Erythroblast (primary cell): ENCODE data around the gene NQO2.

ENCODE experiments used
- DNase-seq, 2 experiments: peaks; one replicate each; lab custom pipeline; 2025; lab: John Stamatoyannopoulos, UW
- GATA1 ChIP-seq: IDR thresholded peaks from 2 replicates; pipeline ENCODE4 v1.6.1; 2011; ENCODE audit warnings: low read depth, mild to moderate bottlenecking, control low read depth, low read length, moderate library complexity
- POLR2A ChIP-seq: IDR thresholded peaks from 2 replicates; pipeline ENCODE4 v1.6.1; 2011; ENCODE audit warnings: mild to moderate bottlenecking, low read length

The NQO2 gene, protein sequence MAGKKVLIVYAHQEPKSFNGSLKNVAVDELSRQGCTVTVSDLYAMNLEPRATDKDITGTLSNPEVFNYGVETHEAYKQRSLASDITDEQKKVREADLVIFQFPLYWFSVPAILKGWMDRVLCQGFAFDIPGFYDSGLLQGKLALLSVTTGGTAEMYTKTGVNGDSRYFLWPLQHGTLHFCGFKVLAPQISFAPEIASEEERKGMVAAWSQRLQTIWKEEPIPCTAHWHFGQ

DNA sequence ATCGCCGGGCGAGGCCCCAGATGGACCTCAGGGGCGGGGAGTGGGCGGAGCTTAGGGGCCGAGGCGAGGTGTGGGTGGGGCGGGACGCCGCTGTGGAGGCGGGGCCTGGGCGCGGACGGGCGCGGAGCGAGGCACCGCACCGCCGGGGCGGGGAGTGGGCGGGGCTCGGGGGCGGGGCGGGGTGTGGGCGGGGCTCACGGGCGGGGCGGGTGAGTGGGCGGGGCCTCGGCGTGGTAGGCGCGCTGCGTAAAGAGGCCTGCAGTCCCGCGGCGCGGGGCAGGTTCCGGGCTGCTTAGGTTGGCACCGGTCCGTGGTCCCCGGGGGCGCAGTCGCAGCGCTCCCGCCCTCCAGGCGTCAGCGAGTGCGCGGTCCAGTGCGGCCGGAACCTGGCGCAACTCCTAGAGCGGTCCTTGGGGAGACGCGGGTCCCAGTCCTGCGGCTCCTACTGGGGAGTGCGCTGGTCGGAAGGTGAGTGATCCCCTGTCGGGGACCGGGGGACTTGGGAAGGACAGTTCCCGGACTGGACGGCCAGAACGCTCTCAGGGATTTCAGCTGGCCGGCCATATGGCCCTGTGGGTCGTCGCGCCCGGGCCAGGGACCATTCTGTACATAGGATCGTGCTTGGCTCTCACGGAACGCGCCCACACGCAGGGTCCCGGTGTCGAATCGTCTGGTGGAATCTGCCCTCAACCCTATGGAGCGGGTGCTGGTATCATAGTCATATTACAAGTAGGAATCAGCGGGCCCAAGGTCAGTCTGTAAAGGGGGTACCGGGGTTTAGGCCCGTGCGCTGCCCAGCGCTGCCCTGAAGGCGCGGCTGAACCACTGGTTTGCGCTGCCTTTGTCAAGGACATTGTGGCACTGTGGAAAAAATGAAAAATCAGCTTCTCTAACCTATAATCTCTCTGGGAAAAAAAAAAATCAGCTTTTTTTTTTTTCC is at the start of gene NQO2:
Gene NQO2, plus strand, starts transcription at position 277 of the 940 bp plus-strand sequence. CDS start 6,659 bp downstream, outside the sequence.
- TF ChIP-seq GATA1 = no peak
- peak; percentile 86 for TF ChIP-seq POLR2A
- peak; percentile 95 to 96 for DNase-seq

DNA sequence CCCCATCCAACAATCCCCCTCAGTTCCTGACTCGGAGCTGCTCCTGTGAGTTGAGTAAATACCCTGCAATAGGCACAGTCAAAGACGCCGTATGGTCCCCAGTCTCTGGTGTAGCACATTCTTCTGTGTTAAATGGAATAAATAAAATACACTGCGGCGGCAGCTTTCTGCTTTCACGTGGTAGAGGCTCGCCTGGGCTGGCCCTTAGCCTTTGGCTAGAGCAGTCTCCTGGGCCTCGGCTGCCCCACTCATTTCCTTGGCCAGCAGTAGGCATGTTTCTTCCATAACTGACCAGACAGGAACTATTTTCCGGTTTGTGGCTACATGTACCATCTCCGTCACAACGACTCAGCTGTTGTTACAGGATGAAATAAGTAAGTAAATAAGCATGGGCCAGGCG is 49.0 kb upstream of the NQO2 start:
- no peak for DNase-seq
- TF ChIP-seq GATA1 = no peak
- no peak for TF ChIP-seq POLR2A

DNA sequence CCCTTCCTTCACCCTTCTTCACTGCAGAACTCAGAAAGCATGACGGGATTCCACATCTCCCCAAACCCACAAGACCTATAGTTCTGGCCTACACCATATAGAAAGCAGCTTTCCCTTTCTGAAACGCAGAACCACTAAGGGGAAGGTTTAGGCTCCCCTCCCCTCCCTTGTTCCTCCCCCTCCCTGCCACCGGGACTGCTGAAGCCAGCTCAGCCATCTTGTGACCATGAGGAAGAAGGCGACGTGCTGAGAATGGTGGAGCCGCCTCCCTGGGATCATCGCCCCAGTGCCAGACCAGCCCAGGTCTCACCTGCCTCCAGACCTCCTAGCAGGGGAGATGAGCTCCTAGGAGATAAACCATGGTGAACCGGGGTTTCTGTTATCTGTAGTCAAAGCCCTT is 48.0 kb upstream of the NQO2 start:
- TF ChIP-seq GATA1 (no peak), POLR2A (no peak)
- DNase-seq = no peak

DNA sequence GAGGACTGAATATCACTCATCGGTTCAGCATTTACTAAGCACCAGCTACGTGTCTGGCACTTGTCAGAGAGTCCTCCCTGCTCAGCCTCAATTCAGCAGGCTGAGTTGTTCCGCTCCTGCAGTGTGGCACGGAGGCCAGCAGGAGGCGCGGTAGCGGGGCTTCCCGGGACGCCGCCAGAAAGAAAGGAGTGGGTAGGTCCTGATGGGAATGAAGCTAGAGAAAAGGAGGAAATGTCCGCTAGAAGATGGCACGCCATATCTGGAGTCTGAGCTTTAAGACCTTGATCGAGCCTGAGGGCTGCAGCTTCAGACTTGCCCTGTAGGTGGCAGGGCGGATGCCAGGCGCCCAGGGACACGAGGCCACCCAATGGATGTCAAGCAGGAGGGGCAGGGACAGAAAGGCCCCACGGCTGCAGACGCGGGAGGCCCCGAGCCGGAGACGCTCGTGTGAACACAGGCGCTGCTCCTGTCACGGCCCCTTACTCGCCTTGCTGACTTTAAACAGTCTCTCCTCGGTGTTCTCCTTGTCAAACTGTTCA is 47.1 kb upstream of the NQO2 start:
- no peak for TF ChIP-seq GATA1
- TF ChIP-seq POLR2A = no peak
- DNase-seq = peak; percentile 84 to 86

DNA sequence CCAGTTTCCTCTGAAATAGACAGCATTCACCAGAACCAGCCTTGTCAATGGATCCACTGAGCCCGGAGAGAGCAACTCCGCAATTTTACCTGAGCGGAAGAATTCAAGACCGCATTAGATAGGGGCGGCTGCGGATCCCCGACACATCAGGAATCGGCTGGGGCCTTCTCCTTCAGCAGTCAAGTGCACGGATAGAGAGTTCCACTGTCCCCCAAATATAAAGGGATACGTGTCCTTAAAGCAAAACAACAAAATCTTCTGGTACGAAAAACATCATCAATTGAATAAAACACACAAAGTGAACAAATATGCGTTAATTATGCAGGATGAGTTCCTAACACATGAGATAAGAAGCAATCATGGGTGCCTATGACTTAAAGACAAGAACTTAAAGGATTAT is 46.6 kb upstream of the NQO2 start:
- no peak for DNase-seq
- TF ChIP-seq GATA1 (no peak), POLR2A (no peak)

DNA sequence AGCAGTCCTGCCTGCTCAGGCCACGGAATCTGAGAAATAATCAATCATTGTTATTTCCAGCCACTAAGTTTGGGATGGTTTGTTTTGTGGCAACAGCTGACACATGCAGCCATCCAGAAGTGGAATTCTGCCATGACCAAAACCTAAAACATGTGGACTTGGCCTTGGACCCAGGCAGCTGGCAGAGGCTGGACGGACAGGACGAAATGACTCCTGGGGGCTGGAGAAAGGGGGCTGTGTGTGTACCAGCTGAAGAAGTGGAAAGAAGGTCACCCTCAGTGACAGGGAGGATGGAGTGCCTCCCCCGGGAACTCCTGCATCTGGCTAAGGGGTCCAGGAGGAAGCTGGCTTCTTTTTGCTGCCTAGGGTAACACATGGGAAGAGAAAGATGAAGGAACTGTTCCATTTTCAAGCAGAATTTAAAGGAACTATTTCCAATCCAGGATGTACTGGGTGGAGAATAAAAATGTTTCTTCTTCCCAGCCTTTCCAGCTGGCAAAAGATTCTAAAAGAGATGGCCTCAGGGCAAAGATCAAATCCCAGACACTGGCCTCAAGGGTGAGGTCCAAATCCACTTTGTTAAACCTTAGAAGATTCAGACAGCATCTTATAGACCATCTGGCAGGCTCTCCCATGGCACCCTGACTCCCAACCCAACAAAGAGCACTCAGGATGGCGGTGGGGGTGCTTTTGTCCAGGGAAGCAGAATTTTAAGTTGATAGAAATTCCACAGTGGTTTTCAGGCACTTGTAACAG is 42.6 kb upstream of the NQO2 start:
- no peak for DNase-seq

DNA sequence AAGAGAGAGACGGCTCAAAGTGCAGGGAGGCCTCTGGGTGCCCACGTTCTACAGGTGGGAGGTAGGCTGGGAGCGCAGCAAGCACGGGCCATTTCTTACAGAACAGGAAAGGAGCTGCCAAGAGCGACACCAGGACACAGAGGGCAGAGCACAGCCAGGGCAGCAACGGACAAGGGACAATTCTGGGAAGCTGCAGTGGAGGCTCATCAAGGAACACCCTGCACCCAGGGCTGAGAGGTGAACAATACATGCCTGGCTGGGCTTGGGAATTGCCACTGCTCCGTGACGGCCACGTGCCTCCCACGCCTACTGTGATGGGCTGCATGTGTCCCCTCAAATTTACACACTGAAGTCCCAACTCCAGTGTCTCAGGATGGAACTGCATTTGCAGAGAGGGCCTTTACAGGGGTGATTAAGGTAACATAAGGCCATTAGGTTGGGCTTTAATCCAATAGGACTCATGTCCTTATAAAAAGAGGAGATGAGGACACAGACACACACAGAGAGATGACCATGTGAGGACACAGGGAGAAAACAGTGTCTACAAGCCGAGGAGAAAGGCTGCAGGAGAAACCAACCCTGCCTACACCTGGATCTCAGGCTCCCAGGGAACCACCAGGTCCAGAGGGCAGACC is 41.9 kb upstream of the NQO2 start:
- no peak for DNase-seq
- TF ChIP-seq GATA1 (no peak), POLR2A (no peak)

More for the DNA sequence above, 42.6 kb upstream of the NQO2 start:
- TF ChIP-seq GATA1 = no peak
- no peak for TF ChIP-seq POLR2A

DNA sequence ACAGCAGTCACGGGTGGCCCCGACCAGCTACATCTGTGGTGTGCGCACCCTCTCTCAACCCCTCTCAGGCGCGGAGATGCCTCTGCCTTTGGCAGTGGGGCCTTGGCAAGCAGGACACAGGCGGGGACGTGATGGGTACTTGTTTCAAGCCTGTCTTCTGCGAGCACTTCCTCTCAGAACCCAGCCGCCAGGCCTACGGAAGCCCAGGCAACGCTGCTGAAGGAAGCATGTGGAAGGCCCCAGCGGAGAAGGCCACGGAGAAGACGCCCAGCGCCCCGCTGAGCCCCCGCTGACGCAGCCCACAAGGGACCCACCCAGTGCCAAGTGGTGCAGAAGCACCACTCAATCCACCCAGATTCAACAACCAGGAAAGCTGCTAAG is 41.4 kb upstream of the NQO2 start:
- DNase-seq = no peak
- no peak for TF ChIP-seq POLR2A
- TF ChIP-seq GATA1 = no peak

DNA sequence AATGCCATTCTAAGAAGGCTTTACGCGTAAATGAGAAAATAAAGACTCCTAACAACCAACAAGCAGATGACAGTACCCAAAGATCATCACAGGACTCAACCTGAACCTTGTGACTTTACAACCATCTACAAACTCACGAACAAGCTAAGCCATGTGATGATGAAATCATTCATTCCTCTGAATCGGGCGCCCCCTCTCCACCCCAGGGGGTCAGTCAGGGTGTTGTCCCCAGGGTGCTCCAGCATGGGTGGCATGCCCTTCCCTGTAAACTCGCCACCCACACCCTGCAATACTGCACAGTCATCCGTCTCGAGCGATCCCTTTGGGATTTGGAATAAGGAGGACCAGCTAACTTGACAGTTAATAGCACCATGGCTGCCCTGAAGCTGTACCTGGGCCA is 40.9 kb upstream of the NQO2 start:
- TF ChIP-seq GATA1 = no peak
- no peak for TF ChIP-seq POLR2A
- DNase-seq = no peak

DNA sequence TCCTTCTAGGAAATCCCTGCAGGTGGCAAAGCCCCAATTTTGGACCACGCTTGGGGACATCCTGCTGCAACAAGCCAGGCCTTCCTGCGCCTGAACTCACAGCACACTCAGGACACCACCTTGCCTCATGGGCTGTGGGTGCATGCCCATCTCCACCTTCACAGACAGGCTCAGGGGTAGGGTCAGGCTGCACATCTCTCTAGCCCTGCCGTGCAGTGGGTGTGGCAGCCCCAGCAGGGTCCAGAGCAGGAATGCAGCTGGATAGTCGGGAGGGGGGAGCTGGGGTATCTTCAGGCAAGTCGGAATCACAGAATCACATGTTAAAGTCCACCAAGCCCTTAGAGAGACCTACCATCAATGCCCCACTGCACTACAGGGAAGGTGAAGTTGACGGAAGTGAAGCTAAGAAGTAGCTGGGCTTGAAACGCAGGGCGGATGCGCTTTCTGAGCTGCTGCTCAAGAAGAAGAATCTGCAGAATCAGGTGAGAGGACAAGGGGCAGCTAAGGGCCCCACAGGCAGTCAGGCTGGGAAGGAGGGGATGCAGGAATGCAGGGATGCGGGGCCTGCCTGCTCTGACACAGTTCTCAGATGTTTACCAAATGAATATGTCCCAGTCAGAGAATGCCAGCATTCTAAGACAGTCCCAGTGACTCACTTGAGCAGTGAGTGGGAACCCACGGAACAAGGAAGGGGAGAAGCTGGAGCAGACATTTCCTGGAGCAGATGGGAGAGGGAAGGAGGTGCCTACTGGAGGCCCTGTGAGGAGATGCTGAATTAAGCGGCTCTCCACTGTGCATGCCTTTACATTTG is 39.6 kb upstream of the NQO2 start:
- DNase-seq = no peak
- TF ChIP-seq GATA1 (no peak), POLR2A (no peak)

DNA sequence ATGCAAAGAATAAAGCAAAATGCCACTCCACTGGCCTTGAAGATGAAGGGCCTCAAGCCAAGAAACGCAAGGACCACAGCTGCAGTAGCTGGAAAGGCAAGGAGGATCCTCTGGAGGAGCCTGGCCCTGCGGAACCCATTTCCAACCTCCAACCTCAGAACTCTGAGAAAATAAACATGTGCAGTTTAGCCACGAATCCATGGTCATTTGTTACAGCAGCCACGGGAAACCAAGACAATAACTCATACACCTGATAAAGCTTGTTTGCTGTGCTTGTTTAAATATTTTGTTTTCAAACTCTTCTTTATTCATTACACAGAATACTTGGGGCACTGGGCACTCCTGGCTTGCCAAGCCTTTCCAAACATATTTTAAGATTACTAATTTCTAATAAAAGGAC is 38.8 kb upstream of the NQO2 start:
- no peak for DNase-seq
- TF ChIP-seq GATA1 = no peak
- TF ChIP-seq POLR2A = no peak

DNA sequence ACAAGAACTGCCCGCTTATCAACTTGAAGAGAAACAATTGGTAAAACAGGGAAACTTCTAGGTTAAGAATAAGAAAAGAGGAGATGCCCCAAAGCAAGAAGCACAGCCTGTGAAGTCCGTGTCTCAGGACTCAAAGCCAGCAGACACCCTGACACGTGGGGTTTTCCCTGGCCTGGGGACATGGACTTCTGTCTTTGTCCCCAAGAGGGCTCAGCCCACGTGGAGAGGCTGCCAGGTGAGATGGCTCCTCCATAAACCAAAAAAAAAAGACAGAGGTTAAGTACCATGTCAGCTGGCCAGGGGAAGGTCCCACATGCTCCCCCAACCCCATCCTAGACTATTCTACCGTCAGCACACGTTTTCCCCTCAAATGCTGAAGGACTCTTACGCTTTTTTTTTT is 38.2 kb upstream of the NQO2 start:
- TF ChIP-seq POLR2A = no peak
- no peak for TF ChIP-seq GATA1
- DNase-seq = no peak
